Activated T-cell treated with anti-CD3 and anti-CD28 coated beads, Interleukin-2, amount 50 U/mL, for 72 hours (primary cell): Measurements from ENCODE around the gene ABCF2. TPM values are rescaled to one million over a fixed set of nuclear protein-coding genes. Genes with fewer than 3 reads are reported as not detected.

Source experiments
- ATAC-seq, 2 donors: fragments of 150-1000 bp; cut with Tn5 transposase; replicated peaks in 1 of 2; 2 replicates each; pipeline ENCODE4 v1.10.0; 2021; ENCODE audit warnings: moderate library complexity in 2 of 2, mild to moderate bottlenecking in 1 of 2
- DNase-seq, 2 donors: peaks; one replicate each; pipeline ENCODE4 v3.0.0; 2021 to 2022; ENCODE audit warnings: mixed read lengths in 1 of 2
- H3K27ac Mint-ChIP-seq: one replicate; pipeline ENCODE4 v1.8.0; 2022; ENCODE audit warnings: mild to moderate bottlenecking, moderate library complexity, mixed read lengths
- H3K27me3 Mint-ChIP-seq: one replicate; pipeline ENCODE4 v1.8.0; 2022; ENCODE audit warnings: low read depth, mixed read lengths
- H3K36me3 Mint-ChIP-seq, 2 donors: one replicate each; pipeline ENCODE4 v1.8.0; 2022; ENCODE audit warnings: mixed read lengths in 2 of 2, mild to moderate bottlenecking in 1 of 2; ENCODE audit not compliant: insufficient read depth in 2 of 2
- H3K4me1 Mint-ChIP-seq: one replicate; pipeline ENCODE4 v1.8.0; 2022; ENCODE audit warnings: low read depth, mixed read lengths
- H3K4me3 Mint-ChIP-seq, 2 donors: one replicate each; pipeline ENCODE4 v1.8.0; 2022; ENCODE audit warnings: mild to moderate bottlenecking in 2 of 2, mixed read lengths in 2 of 2, moderate library complexity in 2 of 2
- H3K9me3 Mint-ChIP-seq, 2 donors: one replicate each; pipeline ENCODE4 v1.8.0; 2022; ENCODE audit warnings: mixed read lengths in 2 of 2
- total RNA-seq, 2 donors: library from RNA; stranded (reverse); gene quantifications; one replicate each; pipeline ENCODE4 v1.2.3, GENCODE V29; 2022

ABCF2 gene
- total RNA-seq, 2 donors from 2014 or later: 29.7 to 31.9 TPM

DNA sequence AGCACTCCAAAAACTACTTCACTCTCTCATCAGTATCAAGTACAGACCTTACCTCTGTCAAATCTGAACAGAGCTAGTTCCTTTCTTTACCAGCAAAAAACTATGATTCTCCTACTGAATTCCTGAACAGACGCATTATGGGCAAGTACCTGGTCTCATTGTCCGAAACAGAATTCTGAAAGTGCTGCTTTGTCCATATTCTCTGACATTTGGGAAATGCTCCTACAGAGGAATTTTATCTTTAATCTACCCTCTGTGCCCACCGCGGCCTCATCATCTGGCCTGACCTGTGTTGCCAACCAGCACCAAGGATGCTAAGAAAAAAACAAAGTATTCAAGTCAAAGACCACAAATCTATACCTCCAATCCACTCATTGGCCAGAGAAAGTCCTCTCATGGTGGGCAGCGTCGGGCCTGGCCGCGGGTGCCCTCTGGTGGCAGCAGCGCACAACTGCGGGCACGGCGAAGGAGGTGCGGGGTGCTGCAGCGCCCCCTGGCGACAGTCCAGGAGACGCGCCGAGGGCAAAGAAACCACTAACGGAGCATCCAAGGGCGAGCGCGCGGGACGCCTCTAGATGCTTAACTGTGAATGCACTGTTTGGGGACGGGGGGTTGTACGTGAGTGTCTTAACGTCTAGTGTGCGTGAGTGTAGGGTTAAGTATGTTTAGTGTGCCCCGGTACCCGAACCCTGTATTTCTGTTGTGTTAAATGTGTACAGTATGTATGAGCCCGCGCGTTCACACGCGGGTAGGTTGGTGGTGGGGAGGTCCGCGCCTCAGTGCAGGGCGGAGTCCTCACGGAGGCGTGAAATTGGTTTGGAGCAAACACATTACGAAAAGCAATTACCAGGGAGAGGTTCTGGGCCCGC lies 54.5 kb downstream of the ABCF2 start:
- no peaks in the 10 kb centered on the region for H3K36me3 Mint-ChIP-seq
- no peak overlapping the region for H3K4me3 Mint-ChIP-seq
- peaks cover 7% of the 10 kb centered on the region for H3K4me1 Mint-ChIP-seq
- no peak overlapping the region for H3K27ac Mint-ChIP-seq
- peak; percentile 53 to 61 for ATAC-seq
- H3K9me3 Mint-ChIP-seq: no peaks in the 10 kb centered on the region
- peaks cover 61% of the 10 kb centered on the region for H3K27me3 Mint-ChIP-seq
- peak; percentile 80 to 88 for DNase-seq

DNA sequence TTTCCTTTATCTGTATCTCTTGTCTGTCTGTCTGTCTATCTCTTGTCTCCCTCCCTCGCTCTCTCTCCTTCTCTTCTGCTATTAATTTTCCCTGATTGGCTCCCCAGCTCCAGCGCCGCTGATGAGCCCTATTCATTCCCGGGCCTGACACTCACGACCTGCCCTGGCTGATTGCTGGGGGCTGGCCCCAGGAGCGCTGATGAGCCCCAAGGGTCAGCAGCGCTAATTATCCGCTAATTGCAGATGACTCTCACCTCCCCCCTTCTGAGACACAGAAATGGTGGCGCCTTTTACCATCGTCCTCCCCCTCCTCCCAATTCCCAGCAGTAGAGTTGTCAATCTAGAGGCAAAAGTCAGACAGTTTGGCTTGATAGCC lies 58.2 kb downstream of the ABCF2 start:
- Mint-ChIP-seq H3K27ac (no peak overlapping the region), H3K4me1 (peaks cover 7% of the 10 kb centered on the region), H3K36me3 (no peaks in the 10 kb centered on the region), H3K9me3 (no peaks in the 10 kb centered on the region), H3K4me3 (peak overlapping the region; percentile 68 to 80), H3K27me3 (peaks cover 58% of the 10 kb centered on the region)
- ATAC-seq (no peak), DNase-seq (no peak)

DNA sequence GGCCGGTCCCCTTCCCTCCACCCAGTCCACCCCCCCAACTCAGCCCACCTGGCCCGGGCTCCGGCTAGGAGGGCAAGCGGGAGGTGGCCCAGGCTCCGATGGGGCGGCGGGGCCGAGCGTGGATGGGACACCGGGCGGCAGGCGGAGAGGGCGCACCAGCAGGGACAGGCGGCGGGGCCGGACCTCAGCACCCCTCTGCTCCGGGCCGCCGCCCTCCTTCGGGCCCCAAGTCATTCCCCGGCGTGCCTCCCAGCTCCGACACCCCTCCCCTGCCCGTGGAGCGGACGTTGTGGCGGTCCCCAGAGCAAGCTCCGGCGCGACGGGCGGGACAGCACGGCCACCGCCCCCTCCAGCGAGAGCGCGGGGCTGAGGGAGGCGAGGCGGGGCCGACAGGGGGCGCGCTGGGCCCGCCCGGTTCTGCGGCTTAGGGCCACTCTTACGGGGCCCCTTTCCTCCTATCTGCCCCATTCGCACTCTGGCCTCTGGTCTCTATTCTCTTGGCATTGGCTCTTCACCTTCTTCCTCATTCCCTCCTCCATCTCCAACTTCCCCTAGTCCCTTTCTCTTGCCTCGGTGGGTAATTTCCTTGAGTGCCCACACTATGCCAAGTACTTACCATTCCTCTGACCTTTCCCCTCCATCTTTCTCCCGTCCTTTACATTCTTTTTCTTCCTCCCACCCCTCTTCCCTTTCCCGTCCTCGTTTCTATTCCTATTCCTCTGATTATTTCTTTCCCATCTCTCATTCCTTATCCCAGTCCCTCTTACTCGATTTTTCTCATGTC lies 58.8 kb downstream of the ABCF2 start:
- peak overlapping the region; percentile 68 to 80 for H3K4me3 Mint-ChIP-seq
- DNase-seq: peak; percentile 77 to 80
- ATAC-seq: peak; percentile 89 to 90
- no peaks in the 10 kb centered on the region for H3K9me3 Mint-ChIP-seq
- peaks cover 53% of the 10 kb centered on the region for H3K27me3 Mint-ChIP-seq
- H3K27ac Mint-ChIP-seq: no peak overlapping the region
- H3K36me3 Mint-ChIP-seq: no peaks in the 10 kb centered on the region
- peaks cover 7% of the 10 kb centered on the region for H3K4me1 Mint-ChIP-seq

DNA sequence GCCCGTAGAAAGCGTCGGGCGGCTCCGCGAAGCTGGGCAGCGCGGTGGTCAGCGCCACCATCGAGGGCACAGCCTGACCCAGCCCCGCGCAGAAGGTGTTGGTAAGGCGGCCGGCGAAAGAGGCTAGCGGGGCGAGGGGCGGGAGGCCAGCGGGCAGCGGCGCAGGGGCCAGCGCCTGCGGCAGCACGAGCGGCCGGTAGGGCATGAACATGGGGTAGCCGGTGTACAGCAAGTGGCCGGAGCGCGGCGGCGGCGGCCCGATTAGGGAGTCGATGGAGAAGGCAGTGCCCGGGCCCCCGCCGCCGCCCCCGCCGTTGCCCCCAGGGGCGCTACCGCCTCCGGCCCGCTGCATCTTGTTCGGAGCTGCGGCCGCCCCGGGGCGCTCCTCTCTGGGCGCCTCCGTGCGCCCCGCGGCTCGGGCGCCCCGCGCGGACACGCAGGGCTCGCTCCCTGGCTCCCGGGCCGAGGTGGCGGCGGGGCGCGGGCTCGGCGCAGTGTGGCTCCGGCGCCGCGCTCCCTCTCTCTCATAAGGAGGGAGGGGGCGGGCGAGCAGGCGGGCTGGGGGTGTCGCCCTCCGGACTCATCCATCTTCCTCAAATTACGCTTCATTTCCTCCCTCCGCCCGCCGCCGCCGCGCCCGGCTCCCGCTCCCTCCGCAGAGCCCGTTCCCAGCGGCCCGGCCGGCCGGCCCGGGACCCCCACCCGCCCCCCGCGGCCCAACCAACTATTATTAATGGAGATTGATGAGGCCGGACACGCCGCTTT lies 59.6 kb downstream of the ABCF2 start, which contains the start of gene GBX1:
TSS of gene GBX1 (minus strand) at position 498 of the 765 bp plus-strand sequence. CDS start at position 352, 146 bp downstream.
- Mint-ChIP-seq H3K4me1 (peaks cover 7% of the 10 kb centered on the region), H3K27ac (no peak within 1 kb of the TSS), H3K9me3 (no peaks in the 10 kb centered on the region), H3K27me3 (peaks cover 44% of the 10 kb centered on the region), H3K4me3 (peak within 1 kb of the TSS; percentile 68 to 80), H3K36me3 (no peaks in the 10 kb centered on the region)
- ATAC-seq: peak; percentile 51 to 65
- DNase-seq: peak; percentile 24 to 25

DNA sequence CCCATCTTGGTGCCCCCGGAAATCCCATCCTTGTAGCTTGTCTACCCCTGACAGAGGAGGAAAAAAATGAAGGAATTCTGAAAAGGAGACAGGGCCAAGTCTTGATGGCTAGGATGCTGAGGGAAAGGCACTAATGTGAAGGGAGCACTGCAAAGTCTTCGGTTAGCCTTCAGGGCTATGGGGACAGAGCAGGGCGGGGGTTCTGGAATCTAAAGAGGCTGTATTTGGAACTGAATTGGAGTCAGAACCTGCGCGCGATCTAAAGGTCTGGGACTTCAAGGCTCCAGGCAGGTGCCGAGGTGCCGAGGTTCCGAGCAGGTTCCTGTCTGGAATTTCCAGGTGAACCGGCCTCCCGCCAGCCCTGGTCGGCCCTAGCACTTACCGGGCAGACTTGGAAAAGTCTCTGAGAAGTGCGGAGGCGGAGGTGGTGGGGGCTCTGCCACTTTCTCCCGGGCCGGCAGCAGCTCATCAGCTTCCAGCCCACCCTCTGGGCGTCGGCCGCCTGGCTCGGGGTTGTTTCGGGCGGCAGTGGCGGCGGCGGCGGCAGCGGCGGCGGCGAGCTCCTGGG lies 60.3 kb downstream of the ABCF2 start:
- H3K9me3 Mint-ChIP-seq: no peaks in the 10 kb centered on the region
- H3K4me1 Mint-ChIP-seq: peaks cover 7% of the 10 kb centered on the region
- H3K27ac Mint-ChIP-seq: no peak overlapping the region
- H3K36me3 Mint-ChIP-seq: no peaks in the 10 kb centered on the region
- H3K4me3 Mint-ChIP-seq: peak overlapping the region; percentile 25 to 43
- DNase-seq (no peak), ATAC-seq (no peak)
- H3K27me3 Mint-ChIP-seq: peaks cover 38% of the 10 kb centered on the region

Other genes starting within 250 kb of the ABCF2 start
- gene KCNH2, start 248.9 kb downstream of the ABCF2 start, total RNA-seq: under 1 TPM; 0.72 to 0.77 TPM
- gene NOS3, start 236.2 kb downstream of the ABCF2 start, total RNA-seq: 1 to 10 TPM; 6.8 to 8.1 TPM
- 10 to 100 TPM in 1 of 2 donors, 1 to 10 TPM in 1; 9.0 to 10.1 TPM for gene ATG9B, start 202.7 kb downstream of the ABCF2 start, total RNA-seq
- 10 to 100 TPM; 46.6 to 49.6 TPM for gene ABCB8, start 198.8 kb downstream of the ABCF2 start, total RNA-seq
- gene ASIC3, start 178.7 kb downstream of the ABCF2 start, total RNA-seq: 10 to 100 TPM; 14.4 to 15.7 TPM
- 10 to 100 TPM in 1 of 2 donors, 1 to 10 TPM in 1; 9.4 to 11.6 TPM for gene CDK5, start 169.3 kb downstream of the ABCF2 start, total RNA-seq
- 10 to 100 TPM; 73.7 to 75.6 TPM for gene SLC4A2, start 167.6 kb downstream of the ABCF2 start, total RNA-seq
- 10 to 100 TPM; 55.4 to 59.8 TPM for gene FASTK, start 146.4 kb downstream of the ABCF2 start, total RNA-seq
- gene TMUB1, start 143.7 kb downstream of the ABCF2 start, total RNA-seq: 10 to 100 TPM; 67.3 to 68.5 TPM
- gene AGAP3, start 140.7 kb downstream of the ABCF2 start, total RNA-seq: 10 to 100 TPM; 26.9 to 28.4 TPM
- not detected for gene GBX1, start 59.5 kb downstream of the ABCF2 start, total RNA-seq
- gene ASB10, start 40.0 kb downstream of the ABCF2 start, total RNA-seq: not detected
- 1 to 10 TPM; 3.4 to 4.4 TPM for gene H2BK1, start 16.7 kb downstream of the ABCF2 start, total RNA-seq
- 10 to 100 TPM; 30.3 to 42.1 TPM for gene CHPF2, start 5.3 kb upstream of the ABCF2 start, total RNA-seq
- 1 to 10 TPM; 6.5 to 8.2 TPM for gene SMARCD3, start 21.5 kb upstream of the ABCF2 start, total RNA-seq
- gene NUB1, start 114.6 kb upstream of the ABCF2 start, total RNA-seq: 10 to 100 TPM; 79.0 to 84.1 TPM
- gene WDR86, start 182.8 kb upstream of the ABCF2 start, total RNA-seq: 1 to 10 TPM in 1 of 2 donors, under 1 TPM in 1; 0.53 to 1.0 TPM
- gene CRYGN, start 212.9 kb upstream of the ABCF2 start, total RNA-seq: under 1 TPM; 0.35 to 0.53 TPM